ENCODE results near the gene SH3BGR.

GRCh38 chr21:39523915-39524314, 72.1 kb downstream of the SH3BGR start:
- no peak for TF ChIP-seq CTCF (IDR thresholded peaks at IDR 0.05)
- TF ChIP-seq POLR2A (IDR thresholded peaks at IDR 0.05): no peak

Measured in upper lobe of left lung (tissue), 4 donors.